HepG2 (cell line): ENCODE results near the gene PSEN2. TPM values are rescaled to one million over a fixed set of nuclear protein-coding genes. Genes with fewer than 3 reads are reported as not detected.

Experiments used
- ATAC-seq: fragments of 200-7000 bp; cut with Tn5 transposase; 3 replicates; pipeline ENCODE4 v1.9.1; 2020; ENCODE audit warnings: mild to moderate bottlenecking, moderate library complexity
- BruUV-seq: library from RNA; stranded (reverse); fragments of 400-500 nt; replicated peaks from 2 replicates; lab custom pipeline; 2021; lab: Mats Ljungman, UMichigan
- CTCF ChIA-PET: fragments of 300-600 bp; formaldehyde crosslinking; extraction: SDS; loops from one replicate; lab custom pipeline; 2021; ENCODE audit warnings: low total read pairs, inconsistent platforms, low intra/inter-chr PET ratio; lab: Yijun Ruan, JAX
- POLR2A ChIA-PET: fragments of 350-600 bp; sonication (Branson Sonifier 250); formaldehyde crosslinking; loops from one replicate; lab custom pipeline; 2020; ENCODE audit warnings: antibody characterized with exemption, inconsistent platforms; lab: Yijun Ruan, JAX
- DNase-seq: peaks from one replicate; pipeline ENCODE4 v3.0.0-alpha.2; 2015; ENCODE audit warnings: low spot score
- FAIRE-seq: peaks from 3 replicates; lab custom pipeline; 2011; peaks lifted over from hg19 to GRCh38; lab: Jason Lieb, UNC
- H2AFZ ChIP-seq: one replicate; pipeline ENCODE4 v1.6.1; 2011; ENCODE audit warnings: low read length, inconsistent platforms
- H3K27ac ChIP-seq: fragments of 300-600 bp; 3 replicates; pipeline ENCODE4 v1.8.0; 2011; ENCODE audit warnings: mixed run types, mild to moderate bottlenecking, mixed read lengths, low read length, inconsistent platforms; ENCODE audit not compliant: insufficient read depth; ENCODE audit errors: extremely low read length
- H3K27me3 ChIP-seq, 2 experiments: fragments of 200-600 bp in 1 of 2; 2 replicates in 1 of 2; 3 replicates in 1 of 2; pipeline versions ENCODE4 v1.6.0 to v1.8.0; 2011; ENCODE audit warnings: low read length in 2 of 2, mild to moderate bottlenecking in 2 of 2, moderate library complexity in 2 of 2, inconsistent platforms in 1 of 2; ENCODE audit not compliant: insufficient read depth in 2 of 2, control insufficient read depth in 1 of 2
- H3K36me3 ChIP-seq, 2 experiments: fragments of 200-600 bp in 1 of 2; replicated peaks in 1 of 2; 2 replicates in 1 of 2; 3 replicates in 1 of 2; pipeline versions ENCODE4 v1.5.1 to v1.8.0; 2011; ENCODE audit warnings: low read length in 2 of 2, inconsistent platforms in 1 of 2; ENCODE audit not compliant: insufficient read depth in 2 of 2, control insufficient read depth in 1 of 2
- H3K4me1 ChIP-seq: 2 replicates; pipeline ENCODE4 v1.5.1; 2012; ENCODE audit warnings: low read length, inconsistent platforms; ENCODE audit not compliant: insufficient read depth
- H3K4me2 ChIP-seq: 2 replicates; pipeline ENCODE4 v1.6.0; 2011; ENCODE audit warnings: low read depth, low read length, inconsistent platforms
- H3K4me3 ChIP-seq, 3 experiments: fragments of 200-600 bp in 1 of 3; sonication (generic), shearing (Covaris generic) in 1 of 3; replicated peaks in 1 of 3; 2 replicates each; pipeline ENCODE4 v1.5.1; 2011 to 2016; ENCODE audit warnings: low read length in 3 of 3, inconsistent platforms in 2 of 3, low read depth in 2 of 3, mild to moderate bottlenecking in 2 of 3, control low read depth in 1 of 3, mixed read lengths in 1 of 3; ENCODE audit not compliant: insufficient read depth in 1 of 3
- H3K79me2 ChIP-seq: one replicate; pipeline ENCODE4 v1.6.1; 2011; ENCODE audit warnings: low read length, inconsistent platforms; ENCODE audit not compliant: insufficient read depth
- H3K9ac ChIP-seq: 2 replicates; pipeline ENCODE4 v1.6.0; 2011; ENCODE audit warnings: mild to moderate bottlenecking, low read depth, low read length, inconsistent platforms; ENCODE audit not compliant: insufficient read depth
- H3K9me3 ChIP-seq: 2 replicates; pipeline ENCODE4 v1.5.1; 2012; ENCODE audit warnings: mild to moderate bottlenecking, low read length
- H4K20me1 ChIP-seq: 2 replicates; pipeline ENCODE4 v1.6.0; 2011; ENCODE audit warnings: inconsistent platforms, mild to moderate bottlenecking, low read length, moderate library complexity; ENCODE audit not compliant: insufficient read depth
- CCDC6 ChIP-seq: sonication (generic); formaldehyde crosslinking; IDR thresholded peaks from 2 replicates; pipeline ENCODE4 v1.8.1; 2022; ENCODE audit warnings: mild to moderate bottlenecking, missing genetic modification reagents, moderate library complexity
- CREB1 ChIP-seq, 2 experiments: fragments of 450-650 bp in 1 of 2; IDR thresholded peaks; 2 replicates each; pipeline ENCODE4 v1.6.1; 2016 to 2017; ENCODE audit warnings: control low read depth in 1 of 2, mild to moderate bottlenecking in 1 of 2, missing compliant biosample characterization in 1 of 2, missing genetic modification characterization in 1 of 2
- EHMT2 ChIP-seq: fragments of 200-600 bp; sonication (generic); IDR thresholded peaks from 2 replicates; pipeline ENCODE4 v1.7.0; 2017; ENCODE audit warnings: antibody characterized with exemption, low read depth, low read length, borderline replicate concordance
- HMGXB4 ChIP-seq, 2 experiments: sonication (generic) in 1 of 2; formaldehyde crosslinking in 1 of 2; IDR thresholded peaks; 2 replicates each; pipeline versions ENCODE4 v1.4.0 to v1.6.1; 2018 to 2020; ENCODE audit warnings: missing genetic modification reagents in 2 of 2, borderline replicate concordance in 1 of 2, low read depth in 1 of 2, mild to moderate bottlenecking in 1 of 2, missing biosample characterization in 1 of 2
- ISL2 ChIP-seq: sonication (generic); formaldehyde crosslinking; IDR thresholded peaks from 2 replicates; pipeline ENCODE4 v1.5.0; 2020; ENCODE audit warnings: missing genetic modification reagents
- KDM6A ChIP-seq: IDR thresholded peaks from 2 replicates; pipeline ENCODE4 v1.6.1; 2016; ENCODE audit warnings: low read depth
- NFYC ChIP-seq: IDR thresholded peaks from 2 replicates; pipeline ENCODE4 v1.6.1; 2016; ENCODE audit warnings: missing genetic modification reagents, missing compliant biosample characterization
- SP140L ChIP-seq: sonication (generic); formaldehyde crosslinking; IDR thresholded peaks from 2 replicates; pipeline ENCODE4 v1.4.0; 2020; ENCODE audit warnings: missing genetic modification reagents, borderline replicate concordance
- TOPORS ChIP-seq: sonication (generic); formaldehyde crosslinking; IDR thresholded peaks from 2 replicates; pipeline ENCODE4 v1.8.0; 2023; ENCODE audit warnings: mild to moderate bottlenecking, missing genetic modification reagents
- ZFP37 ChIP-seq: sonication (generic); formaldehyde crosslinking; IDR thresholded peaks from 2 replicates; pipeline ENCODE4 v1.4.0; 2020; ENCODE audit warnings: missing genetic modification reagents, borderline replicate concordance
- ZNF468 ChIP-seq: sonication (generic); formaldehyde crosslinking; IDR thresholded peaks from 2 replicates; pipeline ENCODE4 v1.8.0; 2022; ENCODE audit warnings: mild to moderate bottlenecking, moderate library complexity, missing genetic modification reagents
- ZSCAN9 ChIP-seq: IDR thresholded peaks from 2 replicates; pipeline ENCODE4 v1.6.1; 2016; ENCODE audit warnings: borderline replicate concordance
- WGBS: methylation state at CpG from one replicate; pipeline ENCODE4 v1.1.6; 2017; ENCODE audit warnings: low lambda C conversion rate; 5-methylcytosine and 5-hydroxymethylcytosine counted together
- in situ Hi-C: cut with HindIII; loops from 2 replicates; pipeline ENCODE4 v1.10.0; 2017; ENCODE audit warnings: low pct_unique_long_range_greater_than_20kb; ENCODE audit not compliant: extremely low pct_ligation_motif_present
- intact Hi-C: fragments of 100-400 bp; cut with micrococcal nuclease; formaldehyde crosslinking; loops from one replicate; pipeline ENCODE4 v1.10.0; 2022; ENCODE audit not compliant: unreplicated experiment
- polyA plus RNA-seq, 8 experiments: library from polyadenylated mRNA; depleted of rRNA in 3 of 8; stranded (reverse) in 7 of 8; unstranded in 1 of 8; fragments of >200 nt; fragmentation: Illumina TruSeq in 4 of 8; extraction: Trizol in 4 of 8; gene quantifications; 2 replicates each; pipeline versions ENCODE4 v1.2.1 to v1.2.3, GENCODE V29; 2011 to 2016; ENCODE audit warnings: low read depth in 4 of 8, missing spikeins in 1 of 8, mixed read lengths in 1 of 8; ENCODE audit not compliant: insufficient read depth in 1 of 8
- total RNA-seq, 5 experiments: library from RNA; depleted of rRNA; stranded (reverse); fragments of >200 nt; fragmentation: Illumina TruSeq; extraction: Trizol; gene quantifications; 2 replicates each; pipeline ENCODE4 v1.2.3, GENCODE V29; 2016; ENCODE audit warnings: low read depth in 1 of 5
- TF ChIP-seq, protein P1 (sequence below): sonication (generic); formaldehyde crosslinking; IDR thresholded peaks from 2 replicates; pipeline ENCODE4 v1.5.0; 2020; ENCODE audit warnings: mild to moderate bottlenecking, missing genetic modification reagents
- TF ChIP-seq, protein P2 (sequence below): conservative IDR thresholded peaks from 2 replicates; pipeline ENCODE4 v1.6.1; 2018; ENCODE audit warnings: missing genetic modification reagents

PSEN2 gene
- total and polyA plus RNA-seq, 2 of the 13 experiments (the other 11 are each of a cell fraction or from before 2014, with no cell fraction given) = 5.9 to 13.1 TPM

DNA sequence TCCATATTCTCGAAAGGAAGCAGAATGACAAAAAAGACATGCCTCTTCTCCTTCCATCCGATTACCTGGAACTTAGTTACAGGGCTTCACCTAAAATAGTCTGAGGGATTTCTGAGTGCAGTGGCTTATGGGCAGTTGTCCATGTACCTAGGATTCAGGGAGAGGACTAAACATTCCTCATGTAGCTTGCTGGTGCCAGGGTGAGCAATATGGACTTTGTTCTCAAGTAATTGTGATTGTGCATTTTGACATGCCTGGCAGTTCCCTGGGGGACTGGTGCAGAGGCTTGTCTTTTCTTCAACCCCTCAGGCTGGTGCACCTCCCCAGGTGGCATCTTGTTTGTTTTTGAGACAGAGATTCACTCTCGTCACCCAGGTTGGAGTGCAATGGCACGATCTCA is 6.1 kb upstream of the PSEN2 start (continued):
- TF ChIP-seq, protein P1, sequence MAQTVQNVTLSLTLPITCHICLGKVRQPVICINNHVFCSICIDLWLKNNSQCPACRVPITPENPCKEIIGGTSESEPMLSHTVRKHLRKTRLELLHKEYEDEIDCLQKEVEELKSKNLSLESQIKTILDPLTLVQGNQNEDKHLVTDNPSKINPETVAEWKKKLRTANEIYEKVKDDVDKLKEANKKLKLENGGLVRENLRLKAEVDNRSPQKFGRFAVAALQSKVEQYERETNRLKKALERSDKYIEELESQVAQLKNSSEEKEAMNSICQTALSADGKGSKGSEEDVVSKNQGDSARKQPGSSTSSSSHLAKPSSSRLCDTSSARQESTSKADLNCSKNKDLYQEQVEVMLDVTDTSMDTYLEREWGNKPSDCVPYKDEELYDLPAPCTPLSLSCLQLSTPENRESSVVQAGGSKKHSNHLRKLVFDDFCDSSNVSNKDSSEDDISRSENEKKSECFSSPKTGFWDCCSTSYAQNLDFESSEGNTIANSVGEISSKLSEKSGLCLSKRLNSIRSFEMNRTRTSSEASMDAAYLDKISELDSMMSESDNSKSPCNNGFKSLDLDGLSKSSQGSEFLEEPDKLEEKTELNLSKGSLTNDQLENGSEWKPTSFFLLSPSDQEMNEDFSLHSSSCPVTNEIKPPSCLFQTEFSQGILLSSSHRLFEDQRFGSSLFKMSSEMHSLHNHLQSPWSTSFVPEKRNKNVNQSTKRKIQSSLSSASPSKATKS (CRISPR knock-in tag) = no peak
- no peak for TF ChIP-seq ZFP37 (CRISPR knock-in tag)
- TF ChIP-seq, all 625 proteins: peak for 2

DNA sequence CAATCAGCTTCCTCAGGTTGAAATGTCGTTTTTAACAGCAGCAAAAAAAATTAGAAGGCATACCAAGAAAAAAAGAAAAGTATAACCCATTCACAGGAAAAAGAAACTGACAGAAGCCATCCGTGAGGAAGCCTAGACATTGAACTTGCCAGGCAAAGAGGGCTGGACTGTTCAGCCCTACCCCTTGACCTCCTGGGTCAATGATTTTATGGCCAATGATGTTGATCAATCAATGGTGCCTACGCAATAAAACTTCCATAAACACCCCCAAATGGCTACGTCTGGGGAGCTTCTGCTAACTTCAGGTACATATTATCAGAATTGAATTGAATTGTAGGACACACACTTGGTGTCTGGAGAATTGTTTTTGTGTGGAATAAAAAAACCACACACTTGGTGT is 4.8 kb upstream of the PSEN2 start:
- no peak for DNase-seq
- intact Hi-C loops = no loop called here
- H4K20me1 ChIP-seq = no peaks in the 10 kb centered on the region
- no peaks in the 10 kb centered on the region for H3K79me2 ChIP-seq
- no peak overlapping the region for H2AFZ ChIP-seq
- WGBS = under 1% methylated on average over 4 of the region's 4 CpGs
- FAIRE-seq = no peak
- H3K4me3 ChIP-seq = no peak overlapping the region
- TF ChIP-seq ZNF468 (CRISPR knock-in tag) (no peak), CREB1 (IDR thresholded peaks at IDR 0.05) (no peak), CREB1 (CRISPR knock-in tag; IDR thresholded peaks at IDR 0.05) (no peak), SP140L (no peak), ISL2 (CRISPR knock-in tag) (no peak), TOPORS (CRISPR knock-in tag) (no peak), EHMT2 (no peak), HMGXB4 (CRISPR knock-in tag; IDR thresholded peaks at IDR 0.05; ENCODE audit: borderline replicate concordance in 1 of 2, low read depth in 1 of 2) (no peak), CCDC6 (CRISPR knock-in tag) (no peak), ZSCAN9 (CRISPR knock-in tag) (no peak), KDM6A (CRISPR knock-in tag) (no peak), NFYC (CRISPR knock-in tag) (no peak)
- TF ChIP-seq, protein P2, sequence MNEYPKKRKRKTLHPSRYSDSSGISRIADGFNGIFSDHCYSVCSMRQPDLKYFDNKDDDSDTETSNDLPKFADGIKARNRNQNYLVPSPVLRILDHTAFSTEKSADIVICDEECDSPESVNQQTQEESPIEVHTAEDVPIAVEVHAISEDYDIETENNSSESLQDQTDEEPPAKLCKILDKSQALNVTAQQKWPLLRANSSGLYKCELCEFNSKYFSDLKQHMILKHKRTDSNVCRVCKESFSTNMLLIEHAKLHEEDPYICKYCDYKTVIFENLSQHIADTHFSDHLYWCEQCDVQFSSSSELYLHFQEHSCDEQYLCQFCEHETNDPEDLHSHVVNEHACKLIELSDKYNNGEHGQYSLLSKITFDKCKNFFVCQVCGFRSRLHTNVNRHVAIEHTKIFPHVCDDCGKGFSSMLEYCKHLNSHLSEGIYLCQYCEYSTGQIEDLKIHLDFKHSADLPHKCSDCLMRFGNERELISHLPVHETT (CRISPR knock-in tag) = no peak
- H3K36me3 ChIP-seq = no peaks in the 10 kb centered on the region
- no TSS peak for BruUV-seq
- no peaks in the 10 kb centered on the region for H3K9me3 ChIP-seq
- peaks cover 23% of the 10 kb centered on the region for H3K4me1 ChIP-seq
- peaks cover 0 to 3% of the 10 kb centered on the region in 2 experiments; a peak in 2 of 5 replicates for H3K27me3 ChIP-seq
- in situ Hi-C loops = no loop called here
- no peak for ATAC-seq
- ChIA-PET CTCF (no interaction called here), POLR2A (no interaction called here)
- H3K27ac ChIP-seq = no peak overlapping the region
- H3K9ac ChIP-seq = no peak overlapping the region
- H3K4me2 ChIP-seq = no peak overlapping the region
